ENCODE data around the gene DMAC2L. TPM values are rescaled to one million over a fixed set of nuclear protein-coding genes. Genes with fewer than 3 reads are reported as not detected.

Gene DMAC2L
- 10.7 to 13.9 TPM (median 12.7 TPM) in 5 replicates for total RNA-seq (2022; extraction: Qiagen RNA extraction)

GRCh38 chr14:50311972-50312733 lies at the start of gene DMAC2L, which contains the start of gene L2HGDH:
Gene DMAC2L, plus strand, starts transcription at chr14:50312324. Its CDS starts 9,164 bp downstream, at chr14:50321488.
Gene L2HGDH, minus strand, starts transcription at chr14:50312229. Its CDS starts 79 bp downstream, at chr14:50312150.

Other genes with a start within 250 kb of the DMAC2L start
- gene VCPKMT, start 195.8 kb upstream of the DMAC2L start, total RNA-seq (2022; extraction: Qiagen RNA extraction): 7.7 to 9.2 TPM (median 8.5 TPM) in 5 replicates
- 8.3 to 13.9 TPM (median 12.0 TPM) in 5 replicates for gene SOS2, start 80.7 kb upstream of the DMAC2L start, total RNA-seq (2022; extraction: Qiagen RNA extraction)
- 8.5 to 12.0 TPM (median 9.9 TPM) in 5 replicates for gene L2HGDH, start 95 bp upstream of the DMAC2L start, total RNA-seq (2022; extraction: Qiagen RNA extraction)
- gene CDKL1, start 84.6 kb downstream of the DMAC2L start, total RNA-seq (2022; extraction: Qiagen RNA extraction): 4.8 to 18.4 TPM (median 7.5 TPM) in 5 replicates
- gene MAP4K5, start 220.2 kb downstream of the DMAC2L start, total RNA-seq (2022; extraction: Qiagen RNA extraction): 28.8 to 37.9 TPM (median 33.2 TPM) in 5 replicates
- gene ATL1, start 247.8 kb downstream of the DMAC2L start, total RNA-seq (2022; extraction: Qiagen RNA extraction): 4.7 to 7.0 TPM (median 5.1 TPM) in 5 replicates

Measured in A549 treated with AZD2906 at 1 μM for 4 hours (cell line).